ENCODE data around the gene COX4I1.
A peak's percentile ranks its signal among the peaks of the same experiment; 100 is the strongest.

Gene COX4I1

GRCh38 chr16:85774136-85774535, 25.4 kb upstream of the COX4I1 start:
- ATAC-seq (ENCODE audit: low read depth) (no peak), DNase-seq (ENCODE audit: low spot score) (no peak)
- H3K27me3 ChIP-seq (ENCODE audit: insufficient read depth, poor library complexity, severe bottlenecking), result no peaks in the 10 kb centered on the region
- H3K27ac ChIP-seq (ENCODE audit: poor library complexity, severe bottlenecking), result no peak overlapping the region
- H3K36me3 ChIP-seq (ENCODE audit: low read depth), result peaks cover 39% of the 10 kb centered on the region
- no peak for TF ChIP-seq CTCF (IDR thresholded peaks at IDR 0.05; ENCODE audit: poor library complexity, severe bottlenecking)
- no peaks in the 10 kb centered on the region for H3K9me3 ChIP-seq (ENCODE audit: severe bottlenecking)
- H3K4me3 ChIP-seq (ENCODE audit: severe bottlenecking), result no peak overlapping the region
- peaks cover 20% of the 10 kb centered on the region for H3K4me1 ChIP-seq (ENCODE audit: insufficient read depth, poor library complexity, severe bottlenecking)

DNA sequence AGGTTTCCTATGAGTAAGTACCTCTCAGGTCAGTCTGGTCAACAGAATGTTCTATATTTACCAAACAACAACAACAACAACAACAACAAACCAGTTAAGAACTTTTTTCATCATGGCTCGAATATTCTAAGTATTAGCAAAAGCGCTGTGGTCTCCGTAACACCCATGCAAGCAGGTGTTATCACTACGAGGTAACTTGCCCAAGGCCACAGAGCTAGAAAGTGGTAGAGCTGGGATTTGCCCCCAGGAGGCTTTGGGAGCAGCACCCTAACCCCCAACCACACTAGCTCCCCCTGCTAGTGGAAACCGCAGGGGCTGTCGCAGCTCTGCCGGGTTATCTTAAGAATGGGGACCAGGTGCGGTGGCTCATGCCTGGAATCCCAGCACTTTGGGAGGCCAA, 24.7 kb upstream of the COX4I1 start:
- Histone ChIP-seq H3K4me3 (ENCODE audit: severe bottlenecking) (no peak overlapping the region), H3K27ac (ENCODE audit: poor library complexity, severe bottlenecking) (no peak overlapping the region), H3K36me3 (ENCODE audit: low read depth) (peaks cover 44% of the 10 kb centered on the region), H3K9me3 (ENCODE audit: severe bottlenecking) (no peaks in the 10 kb centered on the region), H3K4me1 (ENCODE audit: insufficient read depth, poor library complexity, severe bottlenecking) (peaks cover 20% of the 10 kb centered on the region), H3K27me3 (ENCODE audit: insufficient read depth, poor library complexity, severe bottlenecking) (no peaks in the 10 kb centered on the region)
- no peak for DNase-seq (ENCODE audit: low spot score)
- TF ChIP-seq CTCF (IDR thresholded peaks at IDR 0.05; ENCODE audit: poor library complexity, severe bottlenecking), result no peak
- ATAC-seq (ENCODE audit: low read depth), result no peak

- H3K4me3 ChIP-seq (ENCODE audit: severe bottlenecking), result no peak overlapping the region
- no peak for TF ChIP-seq CTCF (IDR thresholded peaks at IDR 0.05; ENCODE audit: poor library complexity, severe bottlenecking)
Observed at GRCh38 chr16:85777583-85778310, 21.7 kb upstream of the COX4I1 start.

GRCh38 chr16:85778873-85779272, 20.6 kb upstream of the COX4I1 start:
- peaks cover 20% of the 10 kb centered on the region for H3K4me1 ChIP-seq (ENCODE audit: insufficient read depth, poor library complexity, severe bottlenecking)
- no peak for DNase-seq (ENCODE audit: low spot score)
- peaks cover 55% of the 10 kb centered on the region for H3K36me3 ChIP-seq (ENCODE audit: low read depth)
- peak overlapping the region; percentile 57 for H3K27ac ChIP-seq (ENCODE audit: poor library complexity, severe bottlenecking)
- no peak overlapping the region for H3K4me3 ChIP-seq (ENCODE audit: severe bottlenecking)
- no peak for ATAC-seq (ENCODE audit: low read depth)
- H3K9me3 ChIP-seq (ENCODE audit: severe bottlenecking), result no peaks in the 10 kb centered on the region
- TF ChIP-seq CTCF (IDR thresholded peaks at IDR 0.05; ENCODE audit: poor library complexity, severe bottlenecking), result no peak
- no peaks in the 10 kb centered on the region for H3K27me3 ChIP-seq (ENCODE audit: insufficient read depth, poor library complexity, severe bottlenecking)

More at GRCh38 chr16:85777583-85778310, 21.7 kb upstream of the COX4I1 start:
- DNase-seq (ENCODE audit: low spot score), result no peak
- H3K36me3 ChIP-seq (ENCODE audit: low read depth), result peaks cover 55% of the 10 kb centered on the region
- no peaks in the 10 kb centered on the region for H3K9me3 ChIP-seq (ENCODE audit: severe bottlenecking)
- ATAC-seq (ENCODE audit: low read depth), result peak; percentile 88
- H3K27me3 ChIP-seq (ENCODE audit: insufficient read depth, poor library complexity, severe bottlenecking), result no peaks in the 10 kb centered on the region
- peaks cover 20% of the 10 kb centered on the region for H3K4me1 ChIP-seq (ENCODE audit: insufficient read depth, poor library complexity, severe bottlenecking)
- H3K27ac ChIP-seq (ENCODE audit: poor library complexity, severe bottlenecking), result peak overlapping the region; percentile 57

- ATAC-seq (ENCODE audit: low read depth) (no peak), DNase-seq (ENCODE audit: low spot score) (no peak)
- peaks cover 20% of the 10 kb centered on the region for H3K4me1 ChIP-seq (ENCODE audit: insufficient read depth, poor library complexity, severe bottlenecking)
- H3K27ac ChIP-seq (ENCODE audit: poor library complexity, severe bottlenecking), result no peak overlapping the region
- no peak overlapping the region for H3K4me3 ChIP-seq (ENCODE audit: severe bottlenecking)
- H3K36me3 ChIP-seq (ENCODE audit: low read depth), result peaks cover 69% of the 10 kb centered on the region
- no peak for TF ChIP-seq CTCF (IDR thresholded peaks at IDR 0.05; ENCODE audit: poor library complexity, severe bottlenecking)
- H3K9me3 ChIP-seq (ENCODE audit: severe bottlenecking), result no peaks in the 10 kb centered on the region
- H3K27me3 ChIP-seq (ENCODE audit: insufficient read depth, poor library complexity, severe bottlenecking), result no peaks in the 10 kb centered on the region
Observed at GRCh38 chr16:85780281-85780680, 19.2 kb upstream of the COX4I1 start.

All from RWPE2 (cell line).